HepG2 (cell line): ENCODE measurements around the gene MACROD2. TPM values are rescaled to one million over a fixed set of nuclear protein-coding genes. Genes with fewer than 3 reads are reported as not detected.

ENCODE experiments used
- CENPBD1 ChIP-seq: sonication (generic); formaldehyde crosslinking; IDR thresholded peaks from 2 replicates; pipeline ENCODE4 v1.8.0; 2022; ENCODE audit warnings: missing genetic modification reagents, low read depth, mild to moderate bottlenecking, borderline replicate concordance
- EED ChIP-seq: sonication (generic); formaldehyde crosslinking; IDR thresholded peaks from 2 replicates; pipeline ENCODE4 v1.5.0; 2020; ENCODE audit warnings: mild to moderate bottlenecking, missing genetic modification reagents
- KAT2B ChIP-seq: fragments of 150-350 bp; IDR thresholded peaks from 2 replicates; pipeline ENCODE4 v1.6.1; 2014; ENCODE audit warnings: low read depth, low read length, borderline replicate concordance
- MLLT10 ChIP-seq: sonication (generic); formaldehyde crosslinking; IDR thresholded peaks from 2 replicates; pipeline ENCODE4 v1.4.0; 2020; ENCODE audit warnings: missing genetic modification reagents
- MLX ChIP-seq: IDR thresholded peaks from 2 replicates; pipeline ENCODE4 v1.6.1; 2016
- MLXIP ChIP-seq: sonication (generic); formaldehyde crosslinking; IDR thresholded peaks from 2 replicates; pipeline ENCODE4 v1.9.0; 2021; ENCODE audit warnings: missing genetic modification reagents, borderline replicate concordance
- PAWR ChIP-seq: sonication (generic); formaldehyde crosslinking; IDR thresholded peaks from 2 replicates; pipeline ENCODE4 v1.4.0; 2020; ENCODE audit warnings: missing genetic modification reagents, mild to moderate bottlenecking, borderline replicate concordance
- POLR2G ChIP-seq: fragments of 200-400 bp; formaldehyde crosslinking; IDR thresholded peaks from 2 replicates; pipeline ENCODE4 v1.6.1; 2018; ENCODE audit warnings: mild to moderate bottlenecking, low read depth, low read length, moderate library complexity
- RARA ChIP-seq: IDR thresholded peaks from 2 replicates; pipeline ENCODE4 v1.6.1; 2016; ENCODE audit warnings: missing genetic modification reagents, missing compliant biosample characterization
- RBM39 ChIP-seq: fragments of 200-400 bp; formaldehyde crosslinking; IDR thresholded peaks from one replicate; pipeline ENCODE4 v1.6.1; 2018; ENCODE audit warnings: antibody characterized with exemption, mild to moderate bottlenecking, low read depth, low read length; ENCODE audit not compliant: poor library complexity, severe bottlenecking
- RCOR2 ChIP-seq: IDR thresholded peaks from 2 replicates; pipeline ENCODE4 v1.6.1; 2016; ENCODE audit warnings: missing biosample characterization, missing genetic modification reagents
- TBX2 ChIP-seq: sonication (generic); formaldehyde crosslinking; IDR thresholded peaks from 2 replicates; pipeline ENCODE4 v1.5.0; 2020; ENCODE audit warnings: missing genetic modification reagents, mild to moderate bottlenecking, borderline replicate concordance
- ZBTB44 ChIP-seq: sonication (generic); formaldehyde crosslinking; IDR thresholded peaks from 2 replicates; pipeline ENCODE4 v1.4.0; 2020; ENCODE audit warnings: missing genetic modification reagents
- ZBTB7A ChIP-seq: sonication (generic); formaldehyde crosslinking; IDR thresholded peaks from 2 replicates; pipeline ENCODE4 v1.8.0; 2022; ENCODE audit warnings: mild to moderate bottlenecking, missing genetic modification reagents
- ZEB1 ChIP-seq: IDR thresholded peaks from 2 replicates; pipeline ENCODE4 v1.6.1; 2012; ENCODE audit warnings: mild to moderate bottlenecking, low read depth, inconsistent platforms; ENCODE audit not compliant: insufficient replicate concordance
- ZFP41 ChIP-seq: sonication (generic); formaldehyde crosslinking; IDR thresholded peaks from 2 replicates; pipeline ENCODE4 v1.4.0; 2020; ENCODE audit warnings: mild to moderate bottlenecking, missing genetic modification reagents, borderline replicate concordance
- ZNF142 ChIP-seq: sonication (generic); formaldehyde crosslinking; IDR thresholded peaks from 2 replicates; pipeline ENCODE4 v1.4.0; 2020; ENCODE audit warnings: missing genetic modification reagents
- polyA plus RNA-seq, 8 experiments: library from polyadenylated mRNA; depleted of rRNA in 3 of 8; stranded (reverse) in 7 of 8; unstranded in 1 of 8; fragments of >200 nt; fragmentation: Illumina TruSeq in 4 of 8; extraction: Trizol in 4 of 8; gene quantifications; 2 replicates each; pipeline versions ENCODE4 v1.2.1 to v1.2.3, GENCODE V29; 2011 to 2016; ENCODE audit warnings: low read depth in 4 of 8, missing spikeins in 1 of 8, mixed read lengths in 1 of 8; ENCODE audit not compliant: insufficient read depth in 1 of 8
- total RNA-seq, 5 experiments: library from RNA; depleted of rRNA; stranded (reverse); fragments of >200 nt; fragmentation: Illumina TruSeq; extraction: Trizol; gene quantifications; 2 replicates each; pipeline ENCODE4 v1.2.3, GENCODE V29; 2016; ENCODE audit warnings: low read depth in 1 of 5

Gene MACROD2
- total and polyA plus RNA-seq, 2 of the 13 experiments (the other 11 are each of a cell fraction or from before 2014, with no cell fraction given): 0.13 to 0.51 TPM

- TF ChIP-seq ZNF142 (CRISPR knock-in tag): no peak
- no peak for TF ChIP-seq MLXIP (CRISPR knock-in tag)
- no peak for TF ChIP-seq MLX (CRISPR knock-in tag)
- TF ChIP-seq MLLT10 (CRISPR knock-in tag): no peak
- no peak for TF ChIP-seq ZBTB44
- no peak for TF ChIP-seq TBX2 (CRISPR knock-in tag)
- TF ChIP-seq RBM39: no peak
- TF ChIP-seq ZEB1: no peak
- TF ChIP-seq RARA: no peak
- TF ChIP-seq PAWR: no peak
- no peak for TF ChIP-seq RCOR2 (CRISPR knock-in tag)
- no peak for TF ChIP-seq ZFP41 (CRISPR knock-in tag)
- no peak for TF ChIP-seq POLR2G
- TF ChIP-seq KAT2B: no peak
- no peak for TF ChIP-seq ZBTB7A (CRISPR knock-in tag)
- no peak for TF ChIP-seq EED (CRISPR knock-in tag)
- TF ChIP-seq CENPBD1 (CRISPR knock-in tag): no peak
- TF ChIP-seq, all 625 proteins: peak for 0
These were observed 406.3 kb downstream of the MACROD2 start (continued) for GRCh38 chr20:14401479-14402138.
